ENCODE data around the gene S1PR3.

S1PR3 gene

DNA sequence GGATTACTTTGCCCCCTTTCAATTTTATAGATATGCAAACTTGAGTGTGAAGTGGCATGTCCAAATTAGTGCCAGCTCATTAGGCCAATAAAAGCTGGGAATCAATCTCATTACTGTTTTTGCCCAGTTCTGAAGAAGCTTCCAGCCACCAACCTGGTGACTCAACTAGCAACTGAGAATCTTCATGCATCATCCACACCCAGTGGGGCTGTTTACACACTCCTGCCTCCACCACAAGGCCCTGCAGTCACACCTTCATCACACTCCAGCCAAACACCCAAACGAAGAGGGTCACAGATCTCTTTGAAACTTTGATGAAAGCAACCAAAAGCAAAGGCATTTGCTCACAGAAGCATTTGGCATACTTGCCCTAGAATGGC, 41.3 kb upstream of the S1PR3 start:
- DNase-seq (ENCODE audit: low read depth) = no peak
- no peak overlapping the region for H3K4me3 ChIP-seq (ENCODE audit: control insufficient read depth, low read depth, low read length)
- TF ChIP-seq, protein P1, sequence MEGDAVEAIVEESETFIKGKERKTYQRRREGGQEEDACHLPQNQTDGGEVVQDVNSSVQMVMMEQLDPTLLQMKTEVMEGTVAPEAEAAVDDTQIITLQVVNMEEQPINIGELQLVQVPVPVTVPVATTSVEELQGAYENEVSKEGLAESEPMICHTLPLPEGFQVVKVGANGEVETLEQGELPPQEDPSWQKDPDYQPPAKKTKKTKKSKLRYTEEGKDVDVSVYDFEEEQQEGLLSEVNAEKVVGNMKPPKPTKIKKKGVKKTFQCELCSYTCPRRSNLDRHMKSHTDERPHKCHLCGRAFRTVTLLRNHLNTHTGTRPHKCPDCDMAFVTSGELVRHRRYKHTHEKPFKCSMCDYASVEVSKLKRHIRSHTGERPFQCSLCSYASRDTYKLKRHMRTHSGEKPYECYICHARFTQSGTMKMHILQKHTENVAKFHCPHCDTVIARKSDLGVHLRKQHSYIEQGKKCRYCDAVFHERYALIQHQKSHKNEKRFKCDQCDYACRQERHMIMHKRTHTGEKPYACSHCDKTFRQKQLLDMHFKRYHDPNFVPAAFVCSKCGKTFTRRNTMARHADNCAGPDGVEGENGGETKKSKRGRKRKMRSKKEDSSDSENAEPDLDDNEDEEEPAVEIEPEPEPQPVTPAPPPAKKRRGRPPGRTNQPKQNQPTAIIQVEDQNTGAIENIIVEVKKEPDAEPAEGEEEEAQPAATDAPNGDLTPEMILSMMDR (IDR thresholded peaks at IDR 0.05; ENCODE audit: control insufficient read depth, insufficient read depth, low read depth, low read length, missing control alignments) = no peak

GRCh38 chr9:88950341-88951154, 40.7 kb upstream of the S1PR3 start:
- no peak overlapping the region for H3K4me3 ChIP-seq (ENCODE audit: control insufficient read depth, low read depth, low read length)
- peak; percentile 35 for DNase-seq (ENCODE audit: low read depth)
- TF ChIP-seq, protein P1 (IDR thresholded peaks at IDR 0.05; ENCODE audit: control insufficient read depth, insufficient read depth, low read depth, low read length, missing control alignments) = no peak

DNA sequence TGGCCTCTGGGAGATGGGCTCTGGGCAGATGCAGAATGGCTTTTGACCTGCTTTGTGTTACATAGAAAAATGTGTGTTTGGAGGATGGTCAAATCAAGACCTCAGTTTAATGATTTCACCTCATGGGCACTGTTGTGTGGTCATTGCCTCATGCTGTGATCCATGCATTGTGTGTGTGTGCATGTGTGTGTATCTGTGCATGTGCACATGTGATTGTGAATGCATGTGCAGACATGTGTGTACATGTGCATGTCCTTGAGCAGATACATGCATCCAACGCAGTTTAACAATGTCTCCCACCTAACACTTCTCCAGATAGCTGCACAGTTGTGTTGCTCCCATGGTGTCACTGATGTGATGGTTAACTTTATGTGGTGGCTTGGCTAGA, 40.1 kb upstream of the S1PR3 start:
- TF ChIP-seq, protein P1 (IDR thresholded peaks at IDR 0.05; ENCODE audit: control insufficient read depth, insufficient read depth, low read depth, low read length, missing control alignments) = no peak
- no peak overlapping the region for H3K4me3 ChIP-seq (ENCODE audit: control insufficient read depth, low read depth, low read length)
- DNase-seq (ENCODE audit: low read depth) = no peak

GRCh38 chr9:88952086-88952615, 39.1 kb upstream of the S1PR3 start:
- TF ChIP-seq, protein P1 (IDR thresholded peaks at IDR 0.05; ENCODE audit: control insufficient read depth, insufficient read depth, low read depth, low read length, missing control alignments) = no peak
- no peak for DNase-seq (ENCODE audit: low read depth)
- H3K4me3 ChIP-seq (ENCODE audit: control insufficient read depth, low read depth, low read length) = no peak overlapping the region

DNA sequence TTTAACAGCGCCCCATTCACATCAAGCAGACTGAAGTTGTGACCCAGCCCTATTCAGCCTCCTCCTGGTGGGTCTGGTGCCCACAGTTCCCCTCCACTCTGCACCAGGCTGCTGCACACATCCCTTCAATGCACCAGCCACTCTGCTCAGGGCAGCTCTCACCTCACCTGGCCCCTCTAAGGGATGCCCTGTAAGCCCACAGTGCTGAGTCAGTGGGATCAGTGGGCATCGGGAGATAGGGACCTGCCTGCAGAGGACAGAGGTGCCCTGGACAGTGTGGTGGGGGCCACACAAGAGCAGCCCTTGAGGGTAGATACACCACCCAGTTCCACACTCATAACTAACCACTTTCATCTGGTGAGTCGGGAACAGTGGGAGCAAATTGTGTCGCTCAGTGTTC, 38.3 kb upstream of the S1PR3 start:
- no peak for DNase-seq (ENCODE audit: low read depth)
- TF ChIP-seq, protein P1 (IDR thresholded peaks at IDR 0.05; ENCODE audit: control insufficient read depth, insufficient read depth, low read depth, low read length, missing control alignments) = no peak
- H3K4me3 ChIP-seq (ENCODE audit: control insufficient read depth, low read depth, low read length) = no peak overlapping the region

DNA sequence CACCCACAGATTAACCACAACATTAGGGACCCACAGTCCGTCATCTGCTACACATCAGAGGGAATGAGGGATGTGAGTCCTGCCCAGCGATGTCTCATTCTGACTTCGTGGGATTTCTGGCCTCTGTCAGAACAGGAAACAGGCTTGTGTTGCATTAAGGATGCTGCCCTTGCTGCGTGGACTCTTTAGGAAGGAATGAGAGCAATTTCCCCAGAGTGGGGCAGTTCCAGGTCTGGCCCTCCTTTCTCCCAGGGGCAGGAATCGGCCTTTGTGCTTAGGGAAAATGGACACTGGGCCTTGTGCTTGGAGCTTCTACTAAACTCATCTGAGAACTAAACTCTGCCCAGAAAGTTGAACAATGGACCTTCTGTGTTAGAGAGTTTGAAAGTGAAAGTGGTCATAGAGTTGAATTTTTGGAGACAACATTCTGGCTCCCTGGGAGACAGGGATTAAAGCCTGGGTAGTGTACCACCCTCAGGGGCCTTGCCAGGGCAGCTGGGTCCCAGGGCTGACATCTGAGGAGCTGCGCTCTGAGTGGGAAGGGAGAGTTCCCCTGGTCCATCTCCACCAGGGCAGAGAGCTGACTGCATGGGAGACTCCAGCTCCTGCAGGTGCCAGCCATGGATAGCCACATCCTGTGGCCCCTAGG, 37.8 kb upstream of the S1PR3 start:
- no peak overlapping the region for H3K4me3 ChIP-seq (ENCODE audit: control insufficient read depth, low read depth, low read length)
- peak; percentile 29 for DNase-seq (ENCODE audit: low read depth)
- TF ChIP-seq, protein P1 (IDR thresholded peaks at IDR 0.05; ENCODE audit: control insufficient read depth, insufficient read depth, low read depth, low read length, missing control alignments) = no peak
